Natural killer cell (primary cell): Measurements from ENCODE around the gene SGIP1. TPM values are rescaled to one million over a fixed set of nuclear protein-coding genes. Genes with fewer than 3 reads are reported as not detected.

Source experiments
- ATAC-seq, 3 donors: fragments of 150-1000 bp in 2 of 3; fragments of 200-7000 bp in 1 of 3; cut with Tn5 transposase; 1 replicate in 1 of 3; 2 replicates in 2 of 3; pipeline ENCODE4 v1.10.0; 2021; ENCODE audit warnings: mild to moderate bottlenecking in 2 of 3, moderate library complexity in 2 of 3
- DNase-seq, 2 donors: peaks; one replicate each; pipeline versions ENCODE4 v3.0.0 to v3.0.0-alpha.2; 2013 to 2021; ENCODE audit warnings: mixed read lengths in 1 of 2
- H3K27ac ChIP-seq: one replicate; pipeline ENCODE4 v1.5.1; 2013; ENCODE audit warnings: mild to moderate bottlenecking, low read length
- H3K27me3 ChIP-seq: one replicate; pipeline ENCODE4 v1.6.1; 2013; ENCODE audit warnings: low read length; ENCODE audit not compliant: control insufficient read depth, insufficient read depth
- H3K36me3 ChIP-seq: one replicate; pipeline ENCODE4 v1.6.1; 2013; ENCODE audit warnings: low read length; ENCODE audit not compliant: control insufficient read depth, insufficient read depth
- H3K4me1 ChIP-seq: one replicate; pipeline ENCODE4 v1.6.1; 2013; ENCODE audit warnings: low read length; ENCODE audit not compliant: control insufficient read depth, insufficient read depth
- H3K4me3 ChIP-seq: one replicate; pipeline ENCODE4 v1.5.1; 2013; ENCODE audit warnings: low read length
- H3K9me3 ChIP-seq: one replicate; pipeline ENCODE4 v1.6.1; 2013; ENCODE audit warnings: low read length; ENCODE audit not compliant: control insufficient read depth, insufficient read depth
- H3K27ac Mint-ChIP-seq, 2 donors: one replicate each; pipeline ENCODE4 v1.8.0; 2022; ENCODE audit warnings: mild to moderate bottlenecking in 2 of 2, mixed read lengths in 2 of 2, moderate library complexity in 1 of 2
- H3K27me3 Mint-ChIP-seq, 2 donors: one replicate each; pipeline ENCODE4 v1.8.0; 2022; ENCODE audit warnings: low read depth in 2 of 2, mixed read lengths in 2 of 2
- H3K36me3 Mint-ChIP-seq: one replicate; pipeline ENCODE4 v1.8.0; 2022; ENCODE audit warnings: mixed read lengths
- H3K4me1 Mint-ChIP-seq, 2 donors: one replicate each; pipeline ENCODE4 v1.8.0; 2022; ENCODE audit warnings: mixed read lengths in 2 of 2
- H3K4me3 Mint-ChIP-seq: one replicate; pipeline ENCODE4 v1.8.0; 2022; ENCODE audit warnings: mild to moderate bottlenecking, moderate library complexity, mixed read lengths
- H3K9me3 Mint-ChIP-seq, 2 donors: one replicate each; pipeline ENCODE4 v1.8.0; 2022; ENCODE audit warnings: mixed read lengths in 2 of 2
- WGBS: methylation state at CpG from one replicate; pipeline ENCODE4 v1.1.7; 2013; ENCODE audit warnings: missing lambda C conversion rate; ENCODE audit not compliant: insufficient coverage; 5-methylcytosine and 5-hydroxymethylcytosine counted together
- intact Hi-C: fragments of 100-400 bp; cut with micrococcal nuclease; formaldehyde crosslinking; loops from one replicate; pipeline ENCODE4 v1.14.2; 2022
- total RNA-seq, 4 donors: library from RNA; stranded (reverse); fragments of 120-200 nt in 1 of 4; gene quantifications; one replicate each; pipeline versions ENCODE4 v1.2.3 to v1.2.4, GENCODE V29; 2013 to 2022
- TF ChIP-seq, protein P1 (sequence below): fragments of 200-600 bp; IDR thresholded peaks from one replicate; pipeline ENCODE4 v1.8.0; 2022; ENCODE audit warnings: antibody characterized with exemption

Gene SGIP1
- total RNA-seq, 3 donors from 2014 or later (not counting 1 experiment from before 2014, with no cell fraction given), result 0.05 TPM; not detected in 2

GRCh38 chr1:66637146-66637545, 103.2 kb downstream of the SGIP1 start:
- Histone ChIP-seq H3K36me3 (no peaks in the 10 kb centered on the region), H3K9me3 (no peaks in the 10 kb centered on the region), H3K4me1 (no peaks in the 10 kb centered on the region), H3K4me3 (no peak overlapping the region), H3K27ac (no peak overlapping the region), H3K27me3 (no peaks in the 10 kb centered on the region)
- ATAC-seq, result no peak
- H3K27me3 Mint-ChIP-seq, result peaks cover 8% of the 10 kb centered on the region in 2 donors
- no peaks in the 10 kb centered on the region for H3K4me1 Mint-ChIP-seq
- intact Hi-C loops, result no loop called here
- H3K27ac Mint-ChIP-seq, result no peak overlapping the region
- TF ChIP-seq, protein P1, sequence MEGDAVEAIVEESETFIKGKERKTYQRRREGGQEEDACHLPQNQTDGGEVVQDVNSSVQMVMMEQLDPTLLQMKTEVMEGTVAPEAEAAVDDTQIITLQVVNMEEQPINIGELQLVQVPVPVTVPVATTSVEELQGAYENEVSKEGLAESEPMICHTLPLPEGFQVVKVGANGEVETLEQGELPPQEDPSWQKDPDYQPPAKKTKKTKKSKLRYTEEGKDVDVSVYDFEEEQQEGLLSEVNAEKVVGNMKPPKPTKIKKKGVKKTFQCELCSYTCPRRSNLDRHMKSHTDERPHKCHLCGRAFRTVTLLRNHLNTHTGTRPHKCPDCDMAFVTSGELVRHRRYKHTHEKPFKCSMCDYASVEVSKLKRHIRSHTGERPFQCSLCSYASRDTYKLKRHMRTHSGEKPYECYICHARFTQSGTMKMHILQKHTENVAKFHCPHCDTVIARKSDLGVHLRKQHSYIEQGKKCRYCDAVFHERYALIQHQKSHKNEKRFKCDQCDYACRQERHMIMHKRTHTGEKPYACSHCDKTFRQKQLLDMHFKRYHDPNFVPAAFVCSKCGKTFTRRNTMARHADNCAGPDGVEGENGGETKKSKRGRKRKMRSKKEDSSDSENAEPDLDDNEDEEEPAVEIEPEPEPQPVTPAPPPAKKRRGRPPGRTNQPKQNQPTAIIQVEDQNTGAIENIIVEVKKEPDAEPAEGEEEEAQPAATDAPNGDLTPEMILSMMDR, result no peak
- no peak overlapping the region for H3K4me3 Mint-ChIP-seq
- no peaks in the 10 kb centered on the region for H3K36me3 Mint-ChIP-seq
- no peak for DNase-seq
- H3K9me3 Mint-ChIP-seq, result no peaks in the 10 kb centered on the region
- WGBS, result no CpG with 5 or more reads among the region's 1 CpG

DNA sequence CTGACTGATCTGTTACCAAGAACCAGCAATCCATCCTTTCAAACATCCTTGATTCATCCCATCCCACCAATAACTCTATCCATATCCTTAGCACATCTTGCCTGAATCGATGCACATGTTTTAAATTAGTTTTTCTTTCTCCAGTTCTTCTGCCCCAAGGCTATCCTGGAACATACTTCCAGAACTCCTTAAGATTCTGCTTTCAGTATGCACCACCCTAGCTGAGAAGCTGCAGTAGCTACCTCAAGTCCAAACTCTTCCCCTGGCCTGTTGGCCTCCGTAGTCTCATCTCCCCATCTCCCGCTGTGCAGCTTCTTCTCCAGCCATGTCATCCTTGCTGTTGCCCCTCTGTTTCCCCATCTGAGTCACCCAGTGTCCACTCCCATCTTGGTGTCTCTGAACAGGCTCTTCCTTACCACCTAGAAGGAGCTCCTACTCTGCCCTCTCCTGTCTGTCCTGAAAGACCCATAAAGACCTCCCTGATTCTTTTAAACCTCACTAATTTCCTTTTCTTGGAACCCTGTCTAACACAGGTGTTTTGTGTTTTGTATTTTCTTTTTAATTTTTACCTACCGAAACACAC, 108.0 kb downstream of the SGIP1 start:
- Mint-ChIP-seq H3K4me3 (no peak overlapping the region), H3K4me1 (no peaks in the 10 kb centered on the region), H3K27me3 (peaks cover 10 to 19% of the 10 kb centered on the region in 2 donors), H3K27ac (no peak overlapping the region), H3K36me3 (no peaks in the 10 kb centered on the region), H3K9me3 (no peaks in the 10 kb centered on the region)
- ATAC-seq, result no peak
- H3K9me3 ChIP-seq, result no peaks in the 10 kb centered on the region
- H3K36me3 ChIP-seq, result no peaks in the 10 kb centered on the region
- WGBS, result 92% methylated on average over 4 of the region's 4 CpGs
- no peaks in the 10 kb centered on the region for H3K4me1 ChIP-seq
- H3K27me3 ChIP-seq, result no peaks in the 10 kb centered on the region
- TF ChIP-seq, protein P1, result no peak
- no peak for DNase-seq
- H3K27ac ChIP-seq, result no peak overlapping the region
- intact Hi-C loops, result no loop called here
- no peak overlapping the region for H3K4me3 ChIP-seq

DNA sequence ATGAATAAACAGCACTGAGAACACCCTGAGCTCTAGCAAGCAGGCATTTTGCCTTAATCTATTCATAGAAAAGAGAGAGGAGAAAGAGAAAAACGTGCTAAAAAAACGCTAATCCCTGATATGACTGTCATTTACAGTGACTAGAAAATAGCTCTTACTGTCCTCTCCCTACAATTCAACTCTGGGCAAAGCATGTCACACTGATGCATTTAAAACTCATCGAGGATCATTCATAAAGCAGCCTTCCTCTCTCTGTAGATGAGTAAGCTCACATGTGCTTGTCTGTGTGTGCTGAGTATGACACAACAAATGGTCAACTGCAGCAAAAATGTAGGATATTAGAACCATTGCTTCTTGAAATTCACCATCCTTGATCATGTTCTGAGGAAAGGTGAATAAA, 109.0 kb downstream of the SGIP1 start:
- H3K27ac Mint-ChIP-seq, result no peak overlapping the region
- no peaks in the 10 kb centered on the region for H3K4me1 Mint-ChIP-seq
- no peak overlapping the region for H3K27ac ChIP-seq
- no peaks in the 10 kb centered on the region for H3K4me1 ChIP-seq
- WGBS, result 83% methylated on average over 2 of the region's 3 CpGs
- no peaks in the 10 kb centered on the region for H3K36me3 ChIP-seq
- no peak overlapping the region for H3K4me3 Mint-ChIP-seq
- H3K4me3 ChIP-seq, result no peak overlapping the region
- ATAC-seq (no peak), DNase-seq (no peak)
- no peaks in the 10 kb centered on the region for H3K9me3 Mint-ChIP-seq
- H3K36me3 Mint-ChIP-seq, result no peaks in the 10 kb centered on the region
- H3K27me3 ChIP-seq, result no peaks in the 10 kb centered on the region
- TF ChIP-seq, protein P1, result no peak
- no peaks in the 10 kb centered on the region for H3K9me3 ChIP-seq
- H3K27me3 Mint-ChIP-seq, result peaks cover 10 to 19% of the 10 kb centered on the region in 2 donors
- intact Hi-C loops, result no loop called here

GRCh38 chr1:66644331-66644730, 110.4 kb downstream of the SGIP1 start:
- H3K36me3 ChIP-seq, result no peaks in the 10 kb centered on the region
- H3K4me3 ChIP-seq, result no peak overlapping the region
- Mint-ChIP-seq H3K27ac (no peak overlapping the region), H3K36me3 (no peaks in the 10 kb centered on the region), H3K4me1 (no peaks in the 10 kb centered on the region), H3K9me3 (no peaks in the 10 kb centered on the region), H3K27me3 (peaks cover 14 to 24% of the 10 kb centered on the region in 2 donors), H3K4me3 (no peak overlapping the region)
- intact Hi-C loops, result no loop called here
- DNase-seq (no peak), ATAC-seq (no peak)
- no peaks in the 10 kb centered on the region for H3K4me1 ChIP-seq
- H3K27ac ChIP-seq, result no peak overlapping the region
- TF ChIP-seq, protein P1, result no peak
- WGBS, result 82% methylated on average over 3 of the region's 3 CpGs
- H3K27me3 ChIP-seq, result no peaks in the 10 kb centered on the region
- H3K9me3 ChIP-seq, result no peaks in the 10 kb centered on the region
